A673 (cell line): ENCODE results near the gene ENDOD1. TPM values are rescaled to one million over a fixed set of nuclear protein-coding genes. Genes with fewer than 3 reads are reported as not detected.

Source experiments
- BruUV-seq: library from RNA; stranded (reverse); fragments of 400-500 nt; replicated peaks from 2 replicates; lab custom pipeline; 2021; lab: Mats Ljungman, UMichigan
- CTCF ChIA-PET: fragments of 300-600 bp; sonication (Branson Sonifier 250); formaldehyde crosslinking; loops from one replicate; lab custom pipeline; 2022; ENCODE audit warnings: antibody characterized with exemption; lab: Charles Lee
- POLR2A ChIA-PET: fragments of 300-600 bp; sonication (Branson Sonifier 250); formaldehyde crosslinking; loops from one replicate; lab custom pipeline; 2022; ENCODE audit warnings: antibody characterized with exemption; ENCODE audit not compliant: low non-redundant PET; lab: Charles Lee
- DNase-seq: peaks from one replicate; pipeline ENCODE4 v3.0.0-alpha.2; 2015; ENCODE audit warnings: low spot score
- H3K27ac ChIP-seq: fragments of 200-600 bp; sonication (generic); 2 replicates; pipeline ENCODE4 v1.5.1; 2016; ENCODE audit warnings: mixed run types, low read depth, mild to moderate bottlenecking, mixed read lengths, antibody characterized with exemption, low read length; ENCODE audit not compliant: poor library complexity, severe bottlenecking
- H3K27me3 ChIP-seq: fragments of 200-600 bp; sonication (generic); replicated peaks from 2 replicates; pipeline ENCODE4 v1.6.1; 2017; ENCODE audit warnings: mixed run types, low read depth, mild to moderate bottlenecking, mixed read lengths, antibody characterized with exemption, low read length; ENCODE audit not compliant: insufficient read depth, poor library complexity
- H3K36me3 ChIP-seq: fragments of 200-600 bp; sonication (generic); 2 replicates; pipeline ENCODE4 v1.6.1; 2016; ENCODE audit warnings: mixed run types, mild to moderate bottlenecking, mixed read lengths, antibody characterized with exemption, low read length; ENCODE audit not compliant: insufficient read depth, poor library complexity, severe bottlenecking
- H3K4me1 ChIP-seq: fragments of 200-600 bp; sonication (generic); 2 replicates; pipeline ENCODE4 v1.6.1; 2017; ENCODE audit warnings: mixed run types, mild to moderate bottlenecking, mixed read lengths, antibody characterized with exemption, low read length; ENCODE audit not compliant: insufficient read depth, poor library complexity, severe bottlenecking
- H3K4me3 ChIP-seq: fragments of 200-600 bp; sonication (generic); 2 replicates; pipeline ENCODE4 v1.5.1; 2016; ENCODE audit warnings: low read depth, mixed run types, mild to moderate bottlenecking, mixed read lengths, low read length; ENCODE audit not compliant: poor library complexity, severe bottlenecking
- H3K9me3 ChIP-seq: fragments of 200-600 bp; sonication (generic); 2 replicates; pipeline ENCODE4 v1.6.1; 2016; ENCODE audit warnings: mixed run types, low read depth, mild to moderate bottlenecking, mixed read lengths, antibody characterized with exemption, low read length; ENCODE audit not compliant: poor library complexity, severe bottlenecking
- EZH2 ChIP-seq: fragments of 200-600 bp; sonication (generic); IDR thresholded peaks from 2 replicates; pipeline ENCODE4 v1.6.1; 2017; ENCODE audit warnings: borderline replicate concordance, low read depth, mild to moderate bottlenecking, mixed read lengths, antibody characterized with exemption, low read length; ENCODE audit not compliant: poor library complexity, severe bottlenecking
- intact Hi-C: fragments of 100-400 bp; cut with micrococcal nuclease; formaldehyde crosslinking; loops from one replicate; pipeline ENCODE4 v1.10.0; 2022; ENCODE audit not compliant: unreplicated experiment
- total RNA-seq: library from RNA; stranded (reverse); gene quantifications from 2 replicates; pipeline ENCODE4 v1.2.3, GENCODE V29; 2021
- TF ChIP-seq, protein P1 (sequence below): fragments of 300-800, 200-600 bp; sonication (generic); conservative IDR thresholded peaks from 2 replicates; pipeline ENCODE4 v1.5.1; 2017; ENCODE audit warnings: low read depth, mild to moderate bottlenecking, antibody characterized with exemption, low read length, moderate library complexity, mixed read lengths

Gene ENDOD1
- total RNA-seq, 1 experiment from 2014 or later: 7.3 TPM

- intact Hi-C loops: no loop called here
- no TSS peak for BruUV-seq
- TF ChIP-seq, protein P1, sequence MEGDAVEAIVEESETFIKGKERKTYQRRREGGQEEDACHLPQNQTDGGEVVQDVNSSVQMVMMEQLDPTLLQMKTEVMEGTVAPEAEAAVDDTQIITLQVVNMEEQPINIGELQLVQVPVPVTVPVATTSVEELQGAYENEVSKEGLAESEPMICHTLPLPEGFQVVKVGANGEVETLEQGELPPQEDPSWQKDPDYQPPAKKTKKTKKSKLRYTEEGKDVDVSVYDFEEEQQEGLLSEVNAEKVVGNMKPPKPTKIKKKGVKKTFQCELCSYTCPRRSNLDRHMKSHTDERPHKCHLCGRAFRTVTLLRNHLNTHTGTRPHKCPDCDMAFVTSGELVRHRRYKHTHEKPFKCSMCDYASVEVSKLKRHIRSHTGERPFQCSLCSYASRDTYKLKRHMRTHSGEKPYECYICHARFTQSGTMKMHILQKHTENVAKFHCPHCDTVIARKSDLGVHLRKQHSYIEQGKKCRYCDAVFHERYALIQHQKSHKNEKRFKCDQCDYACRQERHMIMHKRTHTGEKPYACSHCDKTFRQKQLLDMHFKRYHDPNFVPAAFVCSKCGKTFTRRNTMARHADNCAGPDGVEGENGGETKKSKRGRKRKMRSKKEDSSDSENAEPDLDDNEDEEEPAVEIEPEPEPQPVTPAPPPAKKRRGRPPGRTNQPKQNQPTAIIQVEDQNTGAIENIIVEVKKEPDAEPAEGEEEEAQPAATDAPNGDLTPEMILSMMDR: no peak
- no peak for TF ChIP-seq EZH2
- ChIA-PET POLR2A (no interaction called here), CTCF (no interaction called here)
- no peak for DNase-seq
- Histone ChIP-seq H3K4me1 (peaks cover 13% of the 10 kb centered on the region), H3K36me3 (no peaks in the 10 kb centered on the region), H3K4me3 (no peak overlapping the region), H3K27ac (no peak overlapping the region), H3K27me3 (no peaks in the 10 kb centered on the region), H3K9me3 (no peaks in the 10 kb centered on the region)
Measured at GRCh38 chr11:95091663-95092180, 2.1 kb downstream of the ENDOD1 start.

DNA sequence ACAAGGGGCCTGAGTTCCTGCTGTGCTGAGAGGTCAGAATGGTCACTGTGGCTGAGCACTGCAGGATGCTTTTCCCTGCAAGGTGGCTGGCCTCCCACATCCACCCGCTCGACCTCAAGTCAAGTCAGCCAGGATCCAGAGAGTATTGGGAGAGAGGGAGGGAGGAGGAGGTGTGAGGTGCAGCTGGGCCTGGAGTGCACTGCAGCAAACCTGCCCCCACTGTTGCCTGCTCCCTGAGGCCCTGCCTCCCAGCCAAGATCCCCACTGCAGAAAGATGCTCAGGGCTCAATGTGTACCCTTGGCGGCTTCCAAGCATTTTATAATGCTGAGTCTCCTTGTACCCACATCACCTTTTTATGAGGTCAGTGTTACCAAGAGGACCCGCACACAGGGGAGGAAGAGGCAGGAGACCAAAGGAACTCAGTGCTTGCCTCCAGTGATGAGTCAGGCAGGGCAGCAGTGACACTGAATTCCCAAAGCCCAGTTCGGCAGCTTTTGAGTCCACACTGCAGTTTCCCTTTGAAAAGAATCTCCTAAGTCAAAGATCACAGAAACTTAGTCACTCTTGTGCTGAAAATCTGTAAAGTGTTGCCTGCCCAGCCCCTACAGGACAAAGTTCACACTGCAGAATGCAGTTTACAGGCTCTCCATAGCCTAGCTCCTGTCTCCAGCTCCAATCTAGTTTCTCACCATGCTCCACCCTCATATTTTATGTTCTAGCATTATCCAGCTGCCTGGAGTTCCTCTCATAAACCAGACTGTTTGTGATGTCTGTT lies 3.1 kb downstream of the ENDOD1 start:
- no peak overlapping the region for H3K4me3 ChIP-seq
- TF ChIP-seq, protein P1: peak; percentile 50
- no peak for TF ChIP-seq EZH2
- intact Hi-C loops: no loop called here

DNA sequence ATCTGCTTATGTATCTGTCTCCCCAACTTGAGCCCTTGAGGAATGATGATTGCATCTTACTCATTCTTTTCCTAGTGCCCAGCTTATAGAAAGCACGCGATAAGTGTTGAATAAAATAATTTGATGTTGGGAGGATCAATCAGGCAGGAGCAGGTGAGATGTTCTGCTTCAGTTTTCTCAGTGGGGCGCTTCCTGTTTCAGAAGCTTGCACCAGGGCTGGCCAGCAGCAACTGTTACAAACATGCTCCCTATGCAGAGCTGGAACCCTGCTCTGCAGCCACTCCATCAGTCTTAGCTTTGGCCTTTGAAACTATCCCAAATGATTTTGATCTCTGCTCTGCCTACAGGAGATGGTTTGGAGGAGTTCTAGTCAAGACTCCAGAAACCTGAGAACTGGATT lies 3.9 kb downstream of the ENDOD1 start:
- DNase-seq: peak; percentile 24

More for the DNA sequence above, 3.1 kb downstream of the ENDOD1 start:
- peaks cover 13% of the 10 kb centered on the region for H3K4me1 ChIP-seq
- ChIA-PET CTCF (interaction anchor here (0.5 kb wide), 2 partner anchors 673 to 1332 kb away, joined by 3 to 6 read pairs; no protein-coding TSS in a partner anchor), POLR2A (no interaction called here)
- DNase-seq: peak; percentile 40
- H3K27me3 ChIP-seq: no peaks in the 10 kb centered on the region
- no TSS peak for BruUV-seq
- no peaks in the 10 kb centered on the region for H3K9me3 ChIP-seq
- no peak overlapping the region for H3K27ac ChIP-seq
- no peaks in the 10 kb centered on the region for H3K36me3 ChIP-seq

More for the DNA sequence above, 3.9 kb downstream of the ENDOD1 start:
- BruUV-seq: no TSS peak
- no peaks in the 10 kb centered on the region for H3K36me3 ChIP-seq
- no peaks in the 10 kb centered on the region for H3K27me3 ChIP-seq
- H3K9me3 ChIP-seq: no peaks in the 10 kb centered on the region
- intact Hi-C loops: no loop called here
- no peak overlapping the region for H3K27ac ChIP-seq
- POLR2A ChIA-PET: no interaction called here
- peaks cover 13% of the 10 kb centered on the region for H3K4me1 ChIP-seq
- no peak overlapping the region for H3K4me3 ChIP-seq
- CTCF ChIA-PET: interaction anchor here (0.5 kb wide), 1 partner anchor 1331 kb away, joined by 3 read pairs; no protein-coding TSS in a partner anchor
- TF ChIP-seq, protein P1: no peak
- TF ChIP-seq EZH2: no peak
